ENCODE data around the gene CNFN. TPM values are rescaled to one million over a fixed set of nuclear protein-coding genes. Genes with fewer than 3 reads are reported as not detected.

The CNFN gene
- total RNA-seq, 1 donor from 2014 or later, result not detected

DNA sequence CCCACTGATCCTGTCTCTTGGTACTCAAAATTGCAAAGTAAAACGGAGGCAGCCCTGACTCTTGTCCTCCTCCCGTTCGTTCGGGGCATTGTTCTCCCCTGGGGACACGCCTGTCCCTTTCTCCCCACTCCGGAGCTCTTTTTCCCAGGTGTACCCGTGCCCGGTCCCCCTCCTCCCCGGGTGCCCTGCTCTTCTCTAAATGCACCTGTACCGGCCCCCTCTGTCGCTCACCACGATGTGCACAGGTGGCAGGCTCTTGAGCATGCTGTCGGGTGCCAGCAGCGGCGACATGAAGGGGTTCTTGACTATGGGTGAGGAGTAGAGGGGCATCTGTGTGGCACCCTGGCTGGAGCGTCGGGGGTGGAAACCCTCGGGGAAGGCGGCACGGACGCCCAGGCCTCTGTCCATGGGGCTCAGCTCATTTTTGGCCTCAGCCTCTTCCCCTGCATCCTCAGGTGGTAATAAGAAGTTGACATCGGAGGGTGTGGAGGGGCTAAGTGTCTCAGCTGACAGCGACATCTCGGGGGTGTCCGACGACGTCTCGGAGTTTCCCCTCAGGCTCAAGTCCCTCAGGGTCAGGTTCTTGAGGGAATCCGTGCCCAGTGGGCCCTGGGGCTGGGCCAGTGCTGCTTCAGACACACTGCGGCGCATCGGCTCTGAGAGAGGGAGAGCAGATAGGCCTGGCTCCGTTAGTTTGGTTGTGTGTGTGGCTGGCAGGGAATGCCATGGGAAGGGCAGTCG is 12.4 kb upstream of the CNFN start:
- DNase-seq, result no peak
- Mint-ChIP-seq H3K4me3 (peak overlapping the region; percentile 84), H3K27me3 (no peaks in the 10 kb centered on the region), H3K9me3 (no peaks in the 10 kb centered on the region), H3K27ac (no peak overlapping the region), H3K36me3 (ENCODE audit: low read depth) (peaks cover 46% of the 10 kb centered on the region), H3K4me1 (peaks cover 25% of the 10 kb centered on the region)
- intact Hi-C loops (cut with micrococcal nuclease), result no loop called here

DNA sequence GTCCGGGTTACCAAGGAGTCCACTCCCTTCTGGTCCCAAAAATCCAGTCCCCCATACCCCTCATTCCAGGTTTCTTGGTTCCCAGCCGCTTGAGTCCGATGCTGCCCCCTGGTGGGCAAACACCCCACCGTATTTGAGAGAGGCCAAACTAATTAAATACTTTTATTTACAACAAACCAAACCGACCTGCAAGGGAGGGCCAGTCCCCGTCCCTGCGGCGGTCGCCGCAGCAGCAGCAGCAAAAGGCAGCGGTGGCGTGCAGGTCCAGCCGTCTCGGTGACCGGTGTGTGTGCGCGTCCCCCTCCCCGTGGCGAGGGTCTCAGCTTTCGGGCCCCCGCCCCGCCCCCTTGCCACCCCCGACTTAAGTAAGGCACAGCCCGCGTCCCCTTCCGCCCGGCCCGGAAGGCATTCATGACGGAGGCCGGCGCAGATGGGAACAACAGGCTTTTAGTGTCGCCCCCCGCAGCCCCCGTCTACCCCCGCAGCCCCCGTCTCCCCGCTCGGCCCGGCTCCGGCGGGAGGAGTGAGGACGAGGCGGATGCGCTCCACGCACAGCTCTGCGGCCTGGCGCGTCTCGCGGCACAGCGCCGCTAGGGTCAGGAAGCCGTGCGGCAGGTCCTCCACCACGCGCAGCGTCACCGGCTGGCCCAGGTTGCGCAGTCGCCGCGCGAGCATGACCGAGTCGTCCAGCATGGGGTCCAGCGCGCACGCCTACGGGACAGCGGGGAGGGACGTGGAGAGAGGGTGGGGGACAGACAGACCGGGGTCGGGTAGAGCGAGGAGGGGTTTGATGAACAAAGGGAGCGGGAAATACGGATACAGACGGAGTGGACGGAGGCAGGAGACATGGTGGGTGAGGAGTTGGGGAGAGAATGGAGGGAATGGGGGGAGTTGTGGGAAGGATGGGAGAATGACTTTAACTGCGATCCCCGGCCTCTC is 11.5 kb upstream of the CNFN start:
- peak overlapping the region; percentile 70 for H3K27ac Mint-ChIP-seq
- intact Hi-C loops (cut with micrococcal nuclease), result no loop called here

DNA sequence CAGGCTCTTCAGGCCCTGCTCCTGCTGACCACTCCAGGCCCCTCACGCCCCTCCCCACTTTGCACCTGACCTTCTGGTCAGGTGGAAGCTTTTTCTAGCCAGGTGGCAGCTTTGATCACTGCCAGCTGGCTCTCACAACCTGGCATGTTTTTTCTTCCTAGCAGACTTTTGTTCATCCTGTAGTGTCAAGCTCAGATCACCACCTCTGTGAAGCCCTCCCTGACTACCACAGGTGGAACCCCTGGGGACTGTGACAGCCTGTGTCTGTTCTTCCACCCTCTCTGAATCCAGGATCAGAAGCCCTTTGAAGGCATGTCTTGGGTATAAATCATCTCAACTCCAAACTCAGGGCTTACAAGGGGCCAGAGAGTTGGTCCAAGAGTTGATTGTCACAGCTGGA is 10.3 kb upstream of the CNFN start:
- no peaks in the 10 kb centered on the region for H3K9me3 Mint-ChIP-seq
- H3K27me3 Mint-ChIP-seq, result no peaks in the 10 kb centered on the region
- H3K4me1 Mint-ChIP-seq, result peaks cover 39% of the 10 kb centered on the region
- no peak overlapping the region for H3K4me3 Mint-ChIP-seq
- H3K27ac Mint-ChIP-seq, result no peak overlapping the region
- intact Hi-C loops (cut with micrococcal nuclease), result no loop called here
- H3K36me3 Mint-ChIP-seq (ENCODE audit: low read depth), result peaks cover 30% of the 10 kb centered on the region
- no peak for DNase-seq

More for the DNA sequence above, 11.5 kb upstream of the CNFN start:
- Mint-ChIP-seq H3K27me3 (no peaks in the 10 kb centered on the region), H3K4me1 (peaks cover 31% of the 10 kb centered on the region), H3K36me3 (ENCODE audit: low read depth) (peaks cover 38% of the 10 kb centered on the region), H3K9me3 (no peaks in the 10 kb centered on the region), H3K4me3 (peak overlapping the region; percentile 84)
- DNase-seq, result peak; percentile 90

DNA sequence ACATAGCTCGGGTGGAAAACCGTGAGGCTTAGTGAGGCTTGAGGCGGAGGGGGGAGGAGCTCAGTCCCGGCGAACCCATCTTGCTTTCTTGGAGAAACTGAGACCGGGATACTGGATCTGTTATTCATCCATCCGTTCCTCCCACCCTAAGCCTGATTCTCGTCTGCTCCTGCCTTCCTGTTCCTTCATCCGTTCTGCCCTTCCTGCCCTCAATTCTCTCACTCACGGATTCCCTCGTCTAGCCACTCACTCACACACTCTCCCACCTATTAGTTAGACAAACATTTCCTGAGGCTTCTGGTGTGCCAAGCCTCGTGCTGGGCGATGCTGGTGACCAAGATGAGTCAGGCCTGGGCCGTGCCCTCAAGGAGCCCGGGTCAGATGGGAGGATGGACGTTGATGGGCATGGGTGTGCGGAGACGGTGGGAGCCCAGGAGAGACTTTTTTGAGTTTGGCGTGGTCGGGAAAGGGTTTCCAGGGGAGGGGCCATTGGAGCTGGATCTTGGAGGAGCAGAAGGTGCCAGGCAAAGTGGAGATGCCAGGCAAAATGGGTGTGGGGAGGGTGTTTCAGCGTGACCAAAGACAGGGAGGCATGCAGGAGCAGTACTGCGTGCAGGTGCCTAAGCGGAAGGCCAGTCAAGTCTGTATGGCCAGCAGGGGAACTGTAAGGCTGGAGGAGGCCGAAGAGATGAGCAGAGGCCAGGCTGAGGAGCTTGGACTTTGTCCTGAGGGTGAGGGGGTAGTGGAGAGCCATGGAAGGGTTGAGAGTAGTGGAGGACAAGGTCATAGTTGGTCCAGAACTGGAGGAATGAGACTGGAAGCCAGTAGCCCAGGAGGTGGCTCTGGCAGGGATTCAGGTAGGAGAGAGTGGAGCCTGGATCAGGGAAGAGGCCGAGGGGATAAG is 7.4 kb upstream of the CNFN start:
- Mint-ChIP-seq H3K27ac (peak overlapping the region; percentile 91), H3K4me1 (peaks cover 39% of the 10 kb centered on the region), H3K36me3 (ENCODE audit: low read depth) (peaks cover 16% of the 10 kb centered on the region), H3K9me3 (no peaks in the 10 kb centered on the region), H3K27me3 (peaks cover 2% of the 10 kb centered on the region), H3K4me3 (peak overlapping the region; percentile 94)
- DNase-seq, result no peak
- intact Hi-C loops (cut with micrococcal nuclease), result loop anchor here (2.0 kb wide), 2 partner anchors 25 to 73 kb away; partner anchors contain the start of gene MEGF8

DNA sequence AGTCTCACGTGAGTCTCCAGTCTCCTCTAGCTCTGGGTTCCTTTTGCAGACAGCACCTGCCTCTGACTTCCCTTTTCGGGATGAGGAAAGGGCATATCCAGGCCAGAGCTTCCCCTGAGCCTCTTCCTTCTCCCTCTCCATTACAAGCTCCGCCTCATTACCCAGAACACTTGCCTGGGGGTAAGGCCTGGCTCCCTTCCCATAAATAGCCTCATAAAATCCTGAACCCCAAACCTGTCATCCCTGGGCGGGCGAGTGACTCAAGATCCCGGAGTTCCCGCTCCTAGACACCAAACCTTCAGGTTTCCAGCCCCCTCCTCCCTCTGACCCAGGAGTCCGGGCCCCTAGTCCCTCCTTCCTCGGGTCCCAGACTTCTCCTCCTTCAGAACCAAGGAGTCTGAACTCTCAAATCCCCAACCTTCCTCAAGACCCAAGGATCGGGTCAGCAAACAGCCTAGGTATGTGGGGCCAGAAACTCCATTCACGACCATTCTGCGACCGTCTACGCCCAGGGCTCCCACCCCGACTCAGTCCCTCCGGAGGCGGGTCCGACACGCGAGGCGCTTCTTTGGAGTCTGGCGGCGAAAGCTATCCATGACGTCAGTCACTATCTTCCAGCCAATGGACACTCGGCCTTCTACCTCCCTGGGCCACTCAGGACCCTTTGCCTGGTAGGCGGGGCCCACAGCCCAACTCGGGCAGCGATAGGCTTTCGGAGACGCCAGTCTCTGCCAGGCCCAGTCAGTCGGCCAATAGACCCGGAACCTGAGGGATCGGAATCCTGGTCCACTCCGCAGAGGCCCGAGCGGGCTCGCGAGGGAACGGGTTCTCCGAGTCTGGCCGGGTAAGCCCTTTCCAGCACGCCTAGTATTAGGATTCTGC is 6.5 kb upstream of the CNFN start:
- peak overlapping the region; percentile 91 for H3K27ac Mint-ChIP-seq
- H3K4me3 Mint-ChIP-seq, result peak overlapping the region; percentile 94
- DNase-seq, result peak; percentile 99
- peaks cover 8% of the 10 kb centered on the region for H3K27me3 Mint-ChIP-seq
- peaks cover 10% of the 10 kb centered on the region for H3K36me3 Mint-ChIP-seq (ENCODE audit: low read depth)
- intact Hi-C loops (cut with micrococcal nuclease), result loop anchor here (2.0 kb wide), 2 partner anchors 26 to 72 kb away; partner anchors contain the start of gene MEGF8
- no peaks in the 10 kb centered on the region for H3K9me3 Mint-ChIP-seq
- peaks cover 30% of the 10 kb centered on the region for H3K4me1 Mint-ChIP-seq

DNA sequence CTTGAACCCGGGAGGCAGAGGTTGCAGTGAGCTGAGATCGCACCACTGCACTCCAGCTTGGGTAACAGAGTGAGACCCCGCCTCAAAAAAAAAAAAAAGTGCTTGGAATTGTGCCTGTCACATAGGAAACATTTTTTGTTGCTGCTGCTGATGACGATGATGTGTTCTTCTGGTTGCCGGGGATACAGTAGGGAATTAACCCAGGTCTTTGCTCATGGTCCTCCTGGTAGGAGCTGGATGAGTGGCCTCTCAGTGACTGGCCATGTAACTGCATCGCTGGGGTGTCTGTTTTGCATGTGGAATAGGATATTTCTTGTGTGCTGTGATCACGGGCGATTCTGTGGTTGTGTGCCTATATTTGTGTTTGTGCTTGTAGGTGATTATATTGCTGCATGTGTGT is 4.7 kb upstream of the CNFN start:
- Mint-ChIP-seq H3K4me3 (no peak overlapping the region), H3K27ac (no peak overlapping the region), H3K9me3 (no peaks in the 10 kb centered on the region), H3K4me1 (peaks cover 21% of the 10 kb centered on the region), H3K27me3 (peaks cover 19% of the 10 kb centered on the region), H3K36me3 (ENCODE audit: low read depth) (peaks cover 8% of the 10 kb centered on the region)
- intact Hi-C loops (cut with micrococcal nuclease), result no loop called here
- no peak for DNase-seq

DNA sequence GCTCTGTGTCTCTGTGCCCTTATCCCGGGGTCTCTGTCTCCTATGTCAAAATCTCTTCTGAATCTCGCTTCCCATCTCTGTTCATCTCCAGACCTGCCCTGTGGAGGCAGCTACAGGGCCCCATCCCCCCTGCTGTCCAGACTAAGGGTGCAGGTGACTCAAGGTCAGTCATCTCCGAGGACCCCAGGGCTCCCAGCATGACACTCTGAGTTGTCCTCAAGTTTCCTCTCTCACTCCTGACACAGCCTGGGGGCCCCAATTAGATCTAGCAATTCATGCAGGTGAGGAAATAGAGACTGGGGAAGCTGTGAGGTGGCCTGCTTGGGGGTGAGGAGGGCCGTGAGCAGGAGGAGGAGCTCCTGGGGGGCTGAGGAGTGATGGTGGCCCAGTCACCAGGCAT is 2.1 kb upstream of the CNFN start:
- Mint-ChIP-seq H3K36me3 (ENCODE audit: low read depth) (no peaks in the 10 kb centered on the region), H3K9me3 (no peaks in the 10 kb centered on the region), H3K27me3 (peaks cover 25% of the 10 kb centered on the region), H3K27ac (no peak overlapping the region), H3K4me1 (peaks cover 11% of the 10 kb centered on the region), H3K4me3 (no peak overlapping the region)
- intact Hi-C loops (cut with micrococcal nuclease), result no loop called here
- no peak for DNase-seq

DNA sequence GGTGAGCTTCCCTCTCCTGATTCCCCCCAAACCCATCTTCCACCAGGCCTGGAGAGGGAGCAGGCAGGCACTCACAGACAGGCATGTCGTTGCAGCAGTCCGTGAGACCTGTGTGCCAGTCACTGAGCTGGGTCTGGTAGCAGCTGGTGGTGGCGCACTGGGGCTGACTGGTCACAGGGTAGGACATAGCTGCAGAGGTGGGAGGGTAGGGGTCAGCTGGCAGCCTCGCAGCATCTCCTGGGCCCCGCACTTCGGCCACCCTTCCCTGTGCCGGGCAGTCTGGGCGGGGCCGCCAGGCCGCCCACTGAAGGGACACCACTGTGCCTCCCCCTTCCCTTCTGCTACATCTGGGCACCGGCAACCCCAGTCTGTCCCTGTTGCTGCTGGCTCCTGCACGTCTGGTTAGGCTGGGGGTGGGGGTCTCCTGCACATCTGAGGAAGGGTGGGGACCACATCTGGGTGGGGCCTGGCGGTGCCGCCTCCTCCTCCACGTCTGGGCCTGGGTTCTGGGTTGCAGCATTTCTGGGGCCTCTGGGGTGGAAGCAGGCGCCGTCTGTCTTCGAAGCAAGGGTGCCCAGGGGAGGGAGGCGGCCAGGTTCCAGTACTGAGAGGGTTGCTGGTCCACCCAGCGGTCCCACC is 1.1 kb downstream of the CNFN start:
- H3K9me3 Mint-ChIP-seq, result no peaks in the 10 kb centered on the region
- DNase-seq, result no peak
- H3K4me1 Mint-ChIP-seq, result peaks cover 6% of the 10 kb centered on the region
- intact Hi-C loops (cut with micrococcal nuclease), result no loop called here
- H3K27me3 Mint-ChIP-seq, result peaks cover 30% of the 10 kb centered on the region
- H3K4me3 Mint-ChIP-seq, result no peak overlapping the region
- no peak overlapping the region for H3K27ac Mint-ChIP-seq
- H3K36me3 Mint-ChIP-seq (ENCODE audit: low read depth), result no peaks in the 10 kb centered on the region

DNA sequence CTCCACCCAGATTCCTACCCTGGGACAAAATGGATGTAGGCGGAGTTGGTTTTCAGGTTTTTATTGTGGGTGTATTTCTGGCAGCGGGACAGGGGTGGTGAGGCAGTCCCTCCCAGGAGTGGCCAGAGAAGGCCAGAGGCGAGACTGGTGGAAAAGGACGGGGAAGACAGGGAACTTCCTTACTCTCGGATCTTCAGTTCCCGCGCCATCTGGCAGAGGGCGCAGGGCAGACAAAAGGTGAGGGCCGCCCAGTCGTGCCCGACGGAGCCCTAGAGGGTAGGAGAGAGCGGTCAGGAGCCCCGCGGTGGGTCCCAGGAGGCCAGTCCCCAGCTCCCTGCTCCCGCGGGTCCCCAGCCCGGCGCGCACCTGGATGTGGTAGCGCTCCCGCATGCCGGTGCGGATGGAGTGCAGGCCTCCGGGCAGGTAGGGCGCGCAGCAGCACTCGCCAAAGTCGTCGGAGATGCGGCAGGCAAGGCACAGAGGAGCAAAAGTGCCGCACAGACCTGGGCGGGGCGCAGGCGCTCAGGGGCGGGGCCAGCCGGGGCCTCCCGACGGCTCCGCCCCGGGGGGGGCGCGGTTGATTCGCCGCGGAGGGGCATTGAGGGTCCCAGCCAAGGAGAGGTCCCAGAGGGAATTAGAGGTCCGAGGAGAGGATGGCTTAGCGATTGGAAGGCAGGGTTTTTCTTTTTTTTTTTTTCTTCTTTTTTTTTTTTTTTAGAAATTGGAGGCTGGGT is 3.0 kb downstream of the CNFN start:
- Mint-ChIP-seq H3K36me3 (ENCODE audit: low read depth) (no peaks in the 10 kb centered on the region), H3K9me3 (no peaks in the 10 kb centered on the region), H3K4me3 (peak overlapping the region; percentile 70), H3K27me3 (peaks cover 33% of the 10 kb centered on the region), H3K4me1 (peaks cover 6% of the 10 kb centered on the region), H3K27ac (no peak overlapping the region)
- DNase-seq, result peak; percentile 92
- intact Hi-C loops (cut with micrococcal nuclease), result no loop called here

DNA sequence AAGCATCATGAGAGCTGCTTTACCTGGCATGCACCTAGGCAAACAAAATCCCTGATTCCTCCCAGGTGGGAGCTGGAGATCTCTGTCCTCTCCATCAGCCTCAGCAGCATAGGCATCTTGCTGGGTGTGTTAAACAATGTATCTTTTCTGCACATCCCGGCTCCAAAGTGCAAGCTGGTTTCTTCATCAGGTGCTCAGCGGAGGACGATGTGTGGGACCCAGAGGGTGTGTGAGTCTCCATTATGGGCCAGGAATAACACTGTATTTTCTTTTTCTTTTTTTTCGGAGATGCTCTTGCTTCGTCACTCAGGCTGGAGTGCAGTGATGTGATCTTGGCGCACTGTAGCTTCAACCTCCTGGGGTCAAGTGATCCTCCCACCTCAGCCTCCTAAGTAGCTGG is 9.9 kb downstream of the CNFN start:
- Mint-ChIP-seq H3K27me3 (peaks cover 7% of the 10 kb centered on the region), H3K4me3 (no peak overlapping the region), H3K4me1 (peaks cover 4% of the 10 kb centered on the region), H3K36me3 (ENCODE audit: low read depth) (no peaks in the 10 kb centered on the region), H3K9me3 (no peaks in the 10 kb centered on the region), H3K27ac (no peak overlapping the region)
- intact Hi-C loops (cut with micrococcal nuclease), result no loop called here
- no peak for DNase-seq

DNA sequence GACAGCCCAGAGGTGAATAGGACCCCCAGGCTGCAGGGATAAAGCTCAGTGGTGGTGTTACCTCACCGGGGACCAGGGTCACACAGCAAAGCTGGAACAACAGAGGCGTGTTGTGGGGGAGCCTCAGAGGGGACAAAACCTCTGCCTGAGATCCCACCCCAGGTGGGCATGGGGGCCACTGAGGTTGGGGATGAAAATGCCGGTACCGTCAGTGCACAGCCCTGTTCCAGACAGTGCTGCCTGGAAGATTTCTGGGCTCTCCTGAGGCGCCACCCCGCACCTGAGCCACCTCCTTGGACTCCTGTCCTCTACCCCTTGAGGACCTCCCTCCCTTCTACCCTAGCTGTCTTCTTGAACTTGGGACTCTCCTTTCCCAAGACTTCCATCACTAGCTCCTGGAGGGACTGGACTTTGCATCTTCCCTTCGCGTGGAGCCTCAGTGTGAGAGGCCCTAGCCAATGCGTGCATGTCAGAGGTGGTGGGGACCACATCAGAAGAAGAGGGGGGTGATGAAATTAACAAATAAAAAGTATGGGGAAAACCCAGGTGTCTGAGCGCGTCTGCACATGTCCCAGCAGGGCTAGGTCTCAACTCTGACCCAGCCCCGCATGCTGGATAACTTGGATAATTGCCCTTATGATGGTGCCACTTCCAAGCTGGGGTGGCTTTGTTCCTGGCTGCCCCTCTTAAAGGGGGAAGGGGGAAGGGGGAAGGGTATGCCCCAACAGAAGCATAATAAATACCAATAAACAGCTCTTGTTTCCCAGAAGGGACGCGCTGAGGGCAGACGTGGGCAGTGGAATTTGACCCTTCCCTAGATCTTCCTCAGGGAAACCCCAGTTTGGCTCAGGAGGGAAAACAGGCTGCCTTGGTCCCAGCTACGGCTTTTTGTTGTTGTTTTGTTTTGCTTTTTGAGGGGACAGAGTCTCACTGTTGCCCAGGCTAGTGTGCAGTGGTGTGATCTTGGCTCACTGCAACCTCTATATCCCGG is 11.6 kb downstream of the CNFN start:
- peaks cover 4% of the 10 kb centered on the region for H3K4me1 Mint-ChIP-seq
- H3K27me3 Mint-ChIP-seq, result peaks cover 7% of the 10 kb centered on the region
- intact Hi-C loops (cut with micrococcal nuclease), result no loop called here
- H3K9me3 Mint-ChIP-seq, result no peaks in the 10 kb centered on the region
- no peak overlapping the region for H3K27ac Mint-ChIP-seq
- H3K4me3 Mint-ChIP-seq, result no peak overlapping the region
- DNase-seq, result no peak
- H3K36me3 Mint-ChIP-seq (ENCODE audit: low read depth), result no peaks in the 10 kb centered on the region
